Loucy (cell line): ENCODE results near the gene RNF166.

ENCODE experiments used
- H2AFZ ChIP-seq: fragments of 200-600 bp; sonication (generic); 2 replicates; pipeline ENCODE4 v1.6.0; 2016; ENCODE audit warnings: antibody characterized with exemption, mild to moderate bottlenecking, low read length, moderate library complexity
- H3F3A ChIP-seq: fragments of 200-600 bp; 2 replicates; pipeline ENCODE4 v1.6.0; 2016; ENCODE audit warnings: antibody characterized with exemption, low read depth, mild to moderate bottlenecking
- H3K27me3 ChIP-seq: fragments of 200-600 bp; sonication (generic); 2 replicates; pipeline ENCODE4 v1.6.1; 2014; ENCODE audit warnings: low read length, mild to moderate bottlenecking; ENCODE audit not compliant: insufficient read depth, poor library complexity, severe bottlenecking
- H3K36me3 ChIP-seq: fragments of 200-600 bp; sonication (generic); 2 replicates; pipeline ENCODE4 v1.6.1; 2016; ENCODE audit warnings: low read length; ENCODE audit not compliant: insufficient read depth
- H3K4me1 ChIP-seq: fragments of 200-600 bp; sonication (generic); 2 replicates; pipeline ENCODE4 v1.5.1; 2014; ENCODE audit warnings: low read length, mild to moderate bottlenecking; ENCODE audit not compliant: insufficient read depth, poor library complexity, severe bottlenecking
- H3K4me2 ChIP-seq: fragments of 200-600 bp; sonication (generic); 2 replicates; pipeline ENCODE4 v1.6.0; 2014; ENCODE audit warnings: antibody characterized with exemption, low read length, low read depth, mild to moderate bottlenecking; ENCODE audit not compliant: poor library complexity, severe bottlenecking
- H3K4me3 ChIP-seq: fragments of 200-600 bp; sonication (generic); 2 replicates; pipeline ENCODE4 v1.5.1; 2014; ENCODE audit warnings: low read length, mild to moderate bottlenecking, mixed read lengths; ENCODE audit not compliant: poor library complexity, severe bottlenecking
- H3K79me2 ChIP-seq: fragments of 200-600 bp; sonication (generic); 2 replicates; pipeline ENCODE4 v1.6.1; 2014; ENCODE audit warnings: low read length; ENCODE audit not compliant: insufficient read depth
- H3K9ac ChIP-seq: fragments of 200-600 bp; sonication (generic); 2 replicates; pipeline ENCODE4 v1.6.0; 2014; ENCODE audit warnings: mild to moderate bottlenecking, low read depth, low read length, moderate library complexity; ENCODE audit not compliant: poor library complexity, severe bottlenecking
- H3K9me2 ChIP-seq: fragments of 200-600 bp; sonication (generic); replicated peaks from 2 replicates; pipeline ENCODE4 v1.6.1; 2016; ENCODE audit warnings: low read depth, low read length, mixed read lengths
- H3K9me3 ChIP-seq: fragments of 200-600 bp; sonication (generic); 2 replicates; pipeline ENCODE4 v1.6.1; 2014; ENCODE audit warnings: mild to moderate bottlenecking, antibody characterized with exemption, low read length, low read depth; ENCODE audit not compliant: insufficient read depth
- H4K20me1 ChIP-seq: fragments of 200-600 bp; sonication (generic); 2 replicates; pipeline ENCODE4 v1.6.0; 2014; ENCODE audit warnings: antibody characterized with exemption, low read length, mild to moderate bottlenecking; ENCODE audit not compliant: insufficient read depth, poor library complexity, severe bottlenecking
- EZH2phosphoT487 ChIP-seq: fragments of 200-600 bp; IDR thresholded peaks from 2 replicates; pipeline ENCODE4 v1.6.1; 2018; ENCODE audit warnings: antibody characterized with exemption, mild to moderate bottlenecking, moderate library complexity, borderline replicate concordance
- TF ChIP-seq, protein P1 (sequence below): fragments of 200-600 bp; sonication (generic); conservative IDR thresholded peaks from 2 replicates; pipeline ENCODE4 v1.5.1; 2014; ENCODE audit warnings: mild to moderate bottlenecking, antibody characterized with exemption, low read length

RNF166 gene

GRCh38 chr16:88676502-88677242 lies 29.5 kb downstream of the RNF166 start:
- H3K9me3 ChIP-seq: no peaks in the 10 kb centered on the region

GRCh38 chr16:88673716-88674379 lies 32.4 kb downstream of the RNF166 start:
- Histone ChIP-seq H3K27me3 (no peaks in the 10 kb centered on the region), H3K4me1 (no peaks in the 10 kb centered on the region), H3K9me3 (no peaks in the 10 kb centered on the region), H2AFZ (no peak overlapping the region), H3F3A (no peaks in the 10 kb centered on the region), H3K79me2 (no peaks in the 10 kb centered on the region), H3K9ac (no peak overlapping the region), H3K4me3 (no peak overlapping the region), H4K20me1 (no peaks in the 10 kb centered on the region), H3K4me2 (no peak overlapping the region), H3K36me3 (no peaks in the 10 kb centered on the region), H3K9me2 (no peaks in the 10 kb centered on the region)
- no peak for TF ChIP-seq EZH2phosphoT487
- TF ChIP-seq, protein P1, sequence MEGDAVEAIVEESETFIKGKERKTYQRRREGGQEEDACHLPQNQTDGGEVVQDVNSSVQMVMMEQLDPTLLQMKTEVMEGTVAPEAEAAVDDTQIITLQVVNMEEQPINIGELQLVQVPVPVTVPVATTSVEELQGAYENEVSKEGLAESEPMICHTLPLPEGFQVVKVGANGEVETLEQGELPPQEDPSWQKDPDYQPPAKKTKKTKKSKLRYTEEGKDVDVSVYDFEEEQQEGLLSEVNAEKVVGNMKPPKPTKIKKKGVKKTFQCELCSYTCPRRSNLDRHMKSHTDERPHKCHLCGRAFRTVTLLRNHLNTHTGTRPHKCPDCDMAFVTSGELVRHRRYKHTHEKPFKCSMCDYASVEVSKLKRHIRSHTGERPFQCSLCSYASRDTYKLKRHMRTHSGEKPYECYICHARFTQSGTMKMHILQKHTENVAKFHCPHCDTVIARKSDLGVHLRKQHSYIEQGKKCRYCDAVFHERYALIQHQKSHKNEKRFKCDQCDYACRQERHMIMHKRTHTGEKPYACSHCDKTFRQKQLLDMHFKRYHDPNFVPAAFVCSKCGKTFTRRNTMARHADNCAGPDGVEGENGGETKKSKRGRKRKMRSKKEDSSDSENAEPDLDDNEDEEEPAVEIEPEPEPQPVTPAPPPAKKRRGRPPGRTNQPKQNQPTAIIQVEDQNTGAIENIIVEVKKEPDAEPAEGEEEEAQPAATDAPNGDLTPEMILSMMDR: no peak

More at GRCh38 chr16:88676502-88677242, 29.5 kb downstream of the RNF166 start:
- no peak overlapping the region for H2AFZ ChIP-seq
- no peaks in the 10 kb centered on the region for H3F3A ChIP-seq
- H3K79me2 ChIP-seq: no peaks in the 10 kb centered on the region
- no peaks in the 10 kb centered on the region for H4K20me1 ChIP-seq
- H3K36me3 ChIP-seq: no peaks in the 10 kb centered on the region
- H3K9me2 ChIP-seq: no peaks in the 10 kb centered on the region
- TF ChIP-seq, protein P1: no peak
- no peak for TF ChIP-seq EZH2phosphoT487
- H3K27me3 ChIP-seq: no peaks in the 10 kb centered on the region
- H3K4me3 ChIP-seq: no peak overlapping the region
- no peaks in the 10 kb centered on the region for H3K4me1 ChIP-seq
- H3K4me2 ChIP-seq: no peak overlapping the region
- no peak overlapping the region for H3K9ac ChIP-seq

GRCh38 chr16:88672776-88673175 lies 33.4 kb downstream of the RNF166 start:
- no peaks in the 10 kb centered on the region for H3F3A ChIP-seq
- no peaks in the 10 kb centered on the region for H3K9me3 ChIP-seq
- H3K4me1 ChIP-seq: no peaks in the 10 kb centered on the region
- no peaks in the 10 kb centered on the region for H3K79me2 ChIP-seq
- no peak for TF ChIP-seq EZH2phosphoT487
- TF ChIP-seq, protein P1: peak; percentile 16; the same call in 1 of the 2 replicates
- no peaks in the 10 kb centered on the region for H3K27me3 ChIP-seq
- H3K4me3 ChIP-seq: no peak overlapping the region
- H3K36me3 ChIP-seq: no peaks in the 10 kb centered on the region
- H3K9ac ChIP-seq: no peak overlapping the region
- no peak overlapping the region for H3K4me2 ChIP-seq
- no peaks in the 10 kb centered on the region for H4K20me1 ChIP-seq
- no peak overlapping the region for H2AFZ ChIP-seq
- H3K9me2 ChIP-seq: no peaks in the 10 kb centered on the region
